Spleen (tissue), 11 donors: Measurements from ENCODE around the gene ABCA2. TPM values are rescaled to one million over a fixed set of nuclear protein-coding genes. Genes with fewer than 3 reads are reported as not detected.

Experiments used
- DNase-seq: peaks from one replicate; pipeline ENCODE4 v3.0.0-alpha.2; 2020
- H3K27ac ChIP-seq, 8 donors: fragments of 200-600 bp; sonication (generic) in 7 of 8; 1 replicate in 4 of 8; 2 replicates in 4 of 8; pipeline versions ENCODE4 v1.5.0 to v1.8.0; 2016 to 2021; ENCODE audit warnings: inconsistent platforms in 4 of 8, mild to moderate bottlenecking in 4 of 8, moderate library complexity in 1 of 8
- H3K27me3 ChIP-seq, 7 donors: fragments of 200-600 bp; sonication (generic) in 6 of 7; replicated peaks in 1 of 7; 1 replicate in 4 of 7; 2 replicates in 3 of 7; pipeline versions ENCODE4 v1.5.0 to v1.8.0; 2016 to 2021; ENCODE audit warnings: inconsistent platforms in 3 of 7, mild to moderate bottlenecking in 1 of 7
- H3K36me3 ChIP-seq, 6 donors: fragments of 200-600 bp; sonication (generic) in 5 of 6; 1 replicate in 4 of 6; 2 replicates in 2 of 6; pipeline versions ENCODE4 v1.5.0 to v1.8.0; 2016 to 2021; ENCODE audit warnings: inconsistent platforms in 2 of 6
- H3K4me1 ChIP-seq, 6 donors: fragments of 200-600 bp; sonication (generic) in 5 of 6; 1 replicate in 3 of 6; 2 replicates in 3 of 6; pipeline versions ENCODE4 v1.5.0 to v1.8.0; 2016 to 2021; ENCODE audit warnings: inconsistent platforms in 3 of 6
- H3K4me3 ChIP-seq, 8 donors: fragments of 200-600 bp; sonication (generic) in 7 of 8; 1 replicate in 4 of 8; 2 replicates in 4 of 8; pipeline versions ENCODE4 v1.5.0 to v1.8.0; 2016 to 2021; ENCODE audit warnings: inconsistent platforms in 4 of 8, mild to moderate bottlenecking in 4 of 8, moderate library complexity in 2 of 8
- H3K9me3 ChIP-seq, 8 donors: fragments of 200-600 bp; sonication (generic) in 7 of 8; 1 replicate in 4 of 8; 2 replicates in 4 of 8; pipeline versions ENCODE4 v1.5.0 to v1.8.0; 2016 to 2021; ENCODE audit warnings: inconsistent platforms in 4 of 8
- POLR2A ChIP-seq, 3 donors: fragments of 450-650 bp; IDR thresholded peaks; one replicate each; pipeline ENCODE4 v1.5.1; 2017; ENCODE audit warnings: antibody characterized with exemption in 3 of 3, mild to moderate bottlenecking in 1 of 3
- POLR2AphosphoS5 ChIP-seq, 3 donors: sonication (generic); formaldehyde crosslinking; IDR thresholded peaks; one replicate each; pipeline ENCODE4 v1.5.1; 2017; ENCODE audit warnings: antibody characterized with exemption in 3 of 3
- WGBS, 5 donors: extraction: QIAGEN DNeasy Blood & Tissue Kit in 3 of 5; methylation state at CpG; one replicate each; pipeline versions ENCODE4 v1.1.5 to v1.1.7; 2013 to 2018; 5-methylcytosine and 5-hydroxymethylcytosine counted together
- intact Hi-C: fragments of 100-400 bp; cut with DNase I; formaldehyde crosslinking; loops from one replicate; pipeline ENCODE4 v1.15.0; 2023; ENCODE audit warnings: low total_unique reads
- polyA plus RNA-seq, 3 donors: library from polyadenylated mRNA; stranded (reverse); fragments of 200-250 nt; gene quantifications; one replicate each; pipeline ENCODE4 v1.2.1, GENCODE V29; 2013
- total RNA-seq, 7 donors: library from RNA; depleted of rRNA in 3 of 7; stranded (reverse); fragments of >200 nt in 3 of 7; fragmentation: NEBNext Ultra II Directional in 4 of 7; extraction: Animal tissue kit (Norgen Biotek cat#: 25700) in 4 of 7; gene quantifications; one replicate each; pipeline versions ENCODE4 v1.1.0 to v1.2.1, GENCODE V29; 2016 to 2021
- TF ChIP-seq, protein P1 (sequence below), 11 experiments: fragments of 200-600 bp in 7 of 11; fragments of 450-650 bp in 4 of 11; sonication (generic) in 4 of 11; IDR thresholded peaks in 8 of 11; conservative IDR thresholded peaks in 3 of 11; 1 replicate in 7 of 11; 2 replicates in 4 of 11; pipeline versions ENCODE4 v1.4.0 to v1.8.0; 2016 to 2021; ENCODE audit warnings: antibody characterized with exemption in 11 of 11, inconsistent platforms in 4 of 11, mild to moderate bottlenecking in 1 of 11
- donor health status: healthy with polysubstance abuse.
- donor health status: DM: no; HTN: no; CAD: no; lungs with moderate emphysema.
- donor health status: DM: no; HTN: no; CAD: no.
- donor health status: Bipolar disorder and iron deficiency.
- donor health status: healthy.
- donor health status: DM: no; HTN: no; CAD: no.
- donor health status: DM: yes; HTN: yes; CAD: no.

ABCA2 gene
- total and polyA plus RNA-seq, 10 donors: 11.9 to 97.5 (median 53.2) TPM

- peaks cover 1 to 82% (median 23%) of the 10 kb centered on the region in 7 donors for H3K27me3 ChIP-seq
- peak in 1 of 3 donors; percentile 33 for TF ChIP-seq POLR2AphosphoS5 (IDR thresholded peaks at IDR 0.05)
- TF ChIP-seq POLR2A (IDR thresholded peaks at IDR 0.05): no peak
- H3K27ac ChIP-seq: peak overlapping the region in 4 of 8 donors; percentile 8 to 84 (median 39)
- no peaks in the 10 kb centered on the region for H3K36me3 ChIP-seq
- no peak for DNase-seq
- peaks cover 16 to 79% (median 60%) of the 10 kb centered on the region in 6 donors for H3K4me1 ChIP-seq
- intact Hi-C loops: no loop called here
- WGBS, 5 donors: 79 to 89% (median 85%) methylated on average over 8 to 26 of the region's 26 CpGs
- H3K4me3 ChIP-seq: no peak overlapping the region
- H3K9me3 ChIP-seq: no peaks in the 10 kb centered on the region
Observed at GRCh38 chr9:136979769-136980587, 48.1 kb downstream of the ABCA2 start.

DNA sequence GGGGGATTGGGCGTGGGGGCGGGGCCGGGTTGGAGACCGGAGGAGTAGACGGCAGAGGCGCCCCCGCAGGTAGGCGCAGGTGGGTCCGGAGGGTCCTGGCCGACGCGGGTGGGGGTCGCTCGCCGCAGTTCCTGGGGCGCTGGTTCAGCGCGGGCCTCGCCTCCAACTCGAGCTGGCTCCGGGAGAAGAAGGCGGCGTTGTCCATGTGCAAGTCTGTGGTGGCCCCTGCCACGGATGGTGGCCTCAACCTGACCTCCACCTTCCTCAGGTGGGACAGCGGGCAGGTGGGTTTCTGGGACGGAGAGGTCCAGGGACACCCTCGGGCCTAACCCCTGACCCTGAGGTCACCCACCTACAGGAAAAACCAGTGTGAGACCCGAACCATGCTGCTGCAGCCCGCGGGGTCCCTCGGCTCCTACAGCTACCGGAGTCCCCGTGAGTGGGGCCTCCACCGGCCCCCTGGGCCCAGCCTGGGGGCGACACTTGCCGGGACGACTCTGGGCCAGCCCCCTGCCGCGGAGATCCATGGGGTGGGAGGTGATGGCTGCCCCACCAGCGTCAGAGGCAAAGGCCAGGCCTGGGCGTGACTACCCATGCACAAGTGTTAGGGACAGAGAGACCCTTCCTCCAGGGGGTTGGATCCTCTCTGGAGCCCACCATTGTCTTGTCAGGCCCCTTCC, 49.0 kb downstream of the ABCA2 start:
- peaks cover 0 to 73% (median 13%) of the 10 kb centered on the region in 7 donors for H3K27me3 ChIP-seq
- intact Hi-C loops: no loop called here
- WGBS, 5 donors: 54 to 64% (median 58%) methylated on average over 18 to 41 of the region's 41 CpGs
- H3K9me3 ChIP-seq: no peaks in the 10 kb centered on the region
- H3K36me3 ChIP-seq: no peaks in the 10 kb centered on the region
- peaks cover 17 to 84% (median 63%) of the 10 kb centered on the region in 6 donors for H3K4me1 ChIP-seq
- TF ChIP-seq, protein P1, sequence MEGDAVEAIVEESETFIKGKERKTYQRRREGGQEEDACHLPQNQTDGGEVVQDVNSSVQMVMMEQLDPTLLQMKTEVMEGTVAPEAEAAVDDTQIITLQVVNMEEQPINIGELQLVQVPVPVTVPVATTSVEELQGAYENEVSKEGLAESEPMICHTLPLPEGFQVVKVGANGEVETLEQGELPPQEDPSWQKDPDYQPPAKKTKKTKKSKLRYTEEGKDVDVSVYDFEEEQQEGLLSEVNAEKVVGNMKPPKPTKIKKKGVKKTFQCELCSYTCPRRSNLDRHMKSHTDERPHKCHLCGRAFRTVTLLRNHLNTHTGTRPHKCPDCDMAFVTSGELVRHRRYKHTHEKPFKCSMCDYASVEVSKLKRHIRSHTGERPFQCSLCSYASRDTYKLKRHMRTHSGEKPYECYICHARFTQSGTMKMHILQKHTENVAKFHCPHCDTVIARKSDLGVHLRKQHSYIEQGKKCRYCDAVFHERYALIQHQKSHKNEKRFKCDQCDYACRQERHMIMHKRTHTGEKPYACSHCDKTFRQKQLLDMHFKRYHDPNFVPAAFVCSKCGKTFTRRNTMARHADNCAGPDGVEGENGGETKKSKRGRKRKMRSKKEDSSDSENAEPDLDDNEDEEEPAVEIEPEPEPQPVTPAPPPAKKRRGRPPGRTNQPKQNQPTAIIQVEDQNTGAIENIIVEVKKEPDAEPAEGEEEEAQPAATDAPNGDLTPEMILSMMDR (IDR thresholded peaks at IDR 0.05 in 8 of 11, conservative IDR thresholded peaks at IDR 0.05 in 3 of 11): no peak
- no peak for TF ChIP-seq POLR2A (IDR thresholded peaks at IDR 0.05)
- no peak for TF ChIP-seq POLR2AphosphoS5 (IDR thresholded peaks at IDR 0.05)
- no peak for DNase-seq
- peak overlapping the region in 1 of 8 donors; percentile 7 for H3K4me3 ChIP-seq
- H3K27ac ChIP-seq: peak overlapping the region in 3 of 8 donors; percentile 30 to 84 (median 48)

DNA sequence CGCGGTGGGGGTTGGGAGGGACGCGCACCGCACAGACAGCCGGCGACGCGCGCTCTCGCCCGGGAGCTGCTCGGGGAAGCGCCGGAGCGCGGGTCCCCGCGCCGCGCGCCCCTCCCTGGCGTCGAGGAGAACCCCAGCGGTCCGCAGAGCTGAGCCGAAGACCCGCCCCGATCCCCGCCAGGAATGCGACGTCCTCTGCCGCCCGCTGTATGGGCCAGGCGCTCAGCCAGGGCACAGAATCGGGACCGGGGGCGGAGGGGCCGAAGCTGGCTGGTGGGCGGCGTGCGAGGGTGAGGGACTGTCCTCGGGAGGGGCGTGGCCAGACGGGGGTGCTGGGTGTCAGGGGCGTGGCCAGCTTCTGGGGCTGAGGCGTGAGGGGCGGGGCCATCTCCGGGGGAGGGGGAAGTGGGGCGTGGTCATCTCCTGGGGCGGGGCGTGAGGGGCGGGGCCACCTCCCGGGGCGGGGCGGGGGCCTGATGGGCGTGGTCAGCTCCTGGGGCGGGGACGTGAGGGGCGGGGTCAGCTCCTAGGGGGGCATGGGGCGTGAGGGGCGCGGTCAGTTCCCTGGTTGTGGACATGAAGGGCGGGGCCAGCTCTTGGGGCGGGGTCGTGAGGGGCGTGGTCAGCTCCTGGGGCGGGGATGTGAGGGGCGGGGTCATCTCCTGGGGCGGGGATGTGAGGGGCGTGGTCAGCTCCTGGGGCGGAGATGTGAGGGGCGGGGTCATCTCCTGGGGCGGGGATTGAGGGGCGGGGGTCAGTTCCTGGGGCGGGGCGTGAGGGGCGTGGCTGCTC, 49.8 kb downstream of the ABCA2 start:
- H3K4me3 ChIP-seq: peak overlapping the region; percentile 29 to 69 (median 40)
- no peaks in the 10 kb centered on the region for H3K36me3 ChIP-seq
- H3K9me3 ChIP-seq: no peaks in the 10 kb centered on the region
- WGBS, 5 donors: 0 to 15% (median 4%) methylated on average over 15 to 78 of the region's 78 CpGs
- H3K27ac ChIP-seq: peak overlapping the region; percentile 60 to 84 (median 76)
- intact Hi-C loops: no loop called here
- peaks cover 18 to 91% (median 68%) of the 10 kb centered on the region in 6 donors for H3K4me1 ChIP-seq
- peak; percentile 87 for DNase-seq
- TF ChIP-seq POLR2A (IDR thresholded peaks at IDR 0.05): no peak
- TF ChIP-seq POLR2AphosphoS5 (IDR thresholded peaks at IDR 0.05): peak in 2 of 3 donors; percentile 68 to 78
- H3K27me3 ChIP-seq: peaks cover 0 to 67% (median 9%) of the 10 kb centered on the region in 7 donors

- intact Hi-C loops: no loop called here
- WGBS, 5 donors: 35 to 48% (median 38%) methylated on average over 20 to 33 of the region's 33 CpGs; no CpG with 5 or more reads in 1 of the 5 donors
- TF ChIP-seq, protein P1 (IDR thresholded peaks at IDR 0.05 in 8 of 11, conservative IDR thresholded peaks at IDR 0.05 in 3 of 11): no peak
- TF ChIP-seq POLR2AphosphoS5 (IDR thresholded peaks at IDR 0.05) (no peak), POLR2A (IDR thresholded peaks at IDR 0.05) (no peak)
- Histone ChIP-seq H3K27ac (peak overlapping the region; percentile 60 to 84 (median 76)), H3K4me3 (peak overlapping the region; percentile 29 to 69 (median 40)), H3K4me1 (peaks cover 22 to 97% (median 69%) of the 10 kb centered on the region in 6 donors), H3K9me3 (no peaks in the 10 kb centered on the region), H3K36me3 (no peaks in the 10 kb centered on the region), H3K27me3 (peaks cover 0 to 61% (median 9%) of the 10 kb centered on the region in 7 donors)
- DNase-seq: no peak
Observed at GRCh38 chr9:136977649-136978072, 50.4 kb downstream of the ABCA2 start.
